HG02884 (cell line): ENCODE results near the gene C5AR1.
A peak's percentile ranks its signal among the peaks of the same experiment; 100 is the strongest.
"Not testable (repeated sequence)": the region's sequence is repeated elsewhere in the genome, so short reads cannot be mapped to it uniquely, and the experiment has no call there.

Source experiments
- ATAC-seq: cut with Tn5 transposase; IDR thresholded peaks from one replicate; pipeline ENCODE4 v1.9.1; 2021; ENCODE audit warnings: mild to moderate bottlenecking, moderate library complexity; ENCODE audit not compliant: unreplicated experiment

The C5AR1 gene

DNA sequence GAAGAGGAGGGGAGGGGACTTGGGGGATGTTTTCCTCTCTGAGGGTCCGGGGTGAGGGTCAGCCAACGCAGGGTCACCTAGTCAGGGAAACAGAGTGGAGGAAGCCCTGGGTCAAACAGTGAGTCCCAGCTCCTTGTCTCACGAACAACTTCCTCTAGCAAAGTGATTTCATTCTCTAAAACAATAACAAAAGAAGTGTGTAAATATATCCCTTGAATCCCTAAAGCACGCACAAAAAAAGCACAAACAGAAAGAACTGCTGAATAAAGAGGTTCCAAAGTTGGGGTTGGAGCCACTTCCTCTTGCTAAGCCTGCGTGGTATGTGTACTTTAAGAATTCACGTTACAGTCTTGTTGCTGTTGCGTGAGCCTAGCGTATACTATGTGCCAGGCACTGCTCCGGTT, 20.8 kb downstream of the C5AR1 start:
- ATAC-seq: no peak

DNA sequence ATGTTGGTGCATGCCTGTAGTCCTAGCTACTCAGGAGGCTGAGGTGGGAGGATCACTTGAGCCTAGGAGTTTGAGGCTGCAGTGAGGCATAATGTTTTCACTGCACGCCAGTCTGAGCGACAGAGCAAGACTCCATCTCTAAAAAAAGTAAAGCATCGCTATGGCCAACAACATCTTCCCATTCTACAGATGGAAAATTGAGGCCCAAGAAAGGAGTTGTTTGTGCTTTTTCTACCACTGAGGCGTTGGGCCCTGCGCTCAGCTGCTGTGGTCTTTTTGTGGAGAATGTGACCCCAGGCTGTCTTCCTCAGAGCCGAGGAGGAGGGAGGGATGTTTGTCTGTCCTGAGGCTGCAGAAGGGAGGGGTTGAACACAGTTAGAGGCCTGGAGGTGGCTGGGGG, 21.8 kb downstream of the C5AR1 start:
- no peak for ATAC-seq

DNA sequence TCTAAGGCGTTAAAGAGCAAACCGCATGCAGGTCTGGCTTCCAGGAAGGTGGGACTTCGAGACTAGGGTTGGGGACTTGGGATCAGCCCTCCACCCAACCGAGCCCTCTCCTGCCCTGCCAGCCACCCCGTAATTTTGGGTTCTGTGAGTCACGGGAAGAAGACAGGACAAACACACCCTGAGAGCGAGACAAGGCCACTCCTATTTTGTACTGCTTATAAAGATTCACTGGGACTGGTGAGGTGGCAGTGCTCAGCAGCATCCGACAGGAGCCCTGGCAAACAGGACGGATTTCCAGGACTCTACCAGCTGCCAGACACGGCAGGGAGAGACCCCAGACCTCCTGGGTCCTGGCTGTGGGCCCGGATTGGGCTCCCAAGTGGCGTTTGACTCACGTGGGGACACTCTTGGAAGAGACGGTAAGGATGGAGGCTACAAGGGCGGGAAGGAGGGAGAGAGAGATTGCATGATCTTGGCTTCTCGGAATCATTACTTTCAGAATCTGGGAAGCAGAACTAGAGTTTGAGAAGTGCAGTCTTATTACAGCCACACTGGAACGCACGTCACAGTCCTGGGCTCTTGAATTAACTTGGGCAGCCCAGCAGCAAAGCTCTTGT, 22.4 kb downstream of the C5AR1 start, which contains the start of gene C5AR2:
Gene C5AR2 (plus strand): TSS at position 245 of the 617 bp plus-strand sequence. CDS start 8,625 bp downstream, outside the sequence.
- no peak for ATAC-seq

GRCh38 chr19:47336765-47337718, 27.4 kb downstream of the C5AR1 start:
- ATAC-seq: not testable (repeated sequence)

GRCh38 chr19:47339196-47339880, 29.7 kb downstream of the C5AR1 start:
- ATAC-seq: no peak

DNA sequence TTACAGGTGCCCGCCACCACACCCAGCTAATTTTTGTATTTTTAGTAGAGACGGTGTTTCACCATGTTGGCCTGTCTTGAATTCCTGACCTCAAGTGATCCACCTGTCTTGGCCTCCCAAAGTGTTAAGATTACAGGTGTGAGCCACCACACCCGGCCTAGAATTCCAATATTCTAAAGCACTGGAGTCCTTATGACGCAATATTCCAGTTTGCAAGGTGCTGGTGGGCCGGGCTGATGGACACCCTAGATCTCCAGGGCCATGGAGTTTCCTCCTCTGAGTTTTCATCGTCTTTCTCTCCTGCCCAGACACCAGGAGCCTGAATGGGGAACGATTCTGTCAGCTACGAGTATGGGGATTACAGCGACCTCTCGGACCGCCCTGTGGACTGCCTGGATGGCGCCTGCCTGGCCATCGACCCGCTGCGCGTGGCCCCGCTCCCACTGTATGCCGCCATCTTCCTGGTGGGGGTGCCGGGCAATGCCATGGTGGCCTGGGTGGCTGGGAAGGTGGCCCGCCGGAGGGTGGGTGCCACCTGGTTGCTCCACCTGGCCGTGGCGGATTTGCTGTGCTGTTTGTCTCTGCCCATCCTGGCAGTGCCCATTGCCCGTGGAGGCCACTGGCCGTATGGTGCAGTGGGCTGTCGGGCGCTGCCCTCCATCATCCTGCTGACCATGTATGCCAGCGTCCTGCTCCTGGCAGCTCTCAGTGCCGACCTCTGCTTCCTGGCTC, 31.0 kb downstream of the C5AR1 start:
- no peak for ATAC-seq

- no peak for ATAC-seq
These were observed 32.1 kb downstream of the C5AR1 start for GRCh38 chr19:47341734-47342133.

GRCh38 chr19:47343194-47343802, 33.6 kb downstream of the C5AR1 start:
- ATAC-seq: no peak

- no peak for ATAC-seq
These were observed 34.8 kb downstream of the C5AR1 start for GRCh38 chr19:47344425-47344824.

GRCh38 chr19:47346024-47346423, 36.4 kb downstream of the C5AR1 start:
- not testable (repeated sequence) for ATAC-seq

GRCh38 chr19:47348819-47349795, 39.4 kb downstream of the C5AR1 start, which contains the start of gene DHX34:
TSS of gene DHX34 (plus strand) at chr19:47349315. CDS start at chr19:47353031, 3,716 bp downstream.
- ATAC-seq: peak; percentile 89

DNA sequence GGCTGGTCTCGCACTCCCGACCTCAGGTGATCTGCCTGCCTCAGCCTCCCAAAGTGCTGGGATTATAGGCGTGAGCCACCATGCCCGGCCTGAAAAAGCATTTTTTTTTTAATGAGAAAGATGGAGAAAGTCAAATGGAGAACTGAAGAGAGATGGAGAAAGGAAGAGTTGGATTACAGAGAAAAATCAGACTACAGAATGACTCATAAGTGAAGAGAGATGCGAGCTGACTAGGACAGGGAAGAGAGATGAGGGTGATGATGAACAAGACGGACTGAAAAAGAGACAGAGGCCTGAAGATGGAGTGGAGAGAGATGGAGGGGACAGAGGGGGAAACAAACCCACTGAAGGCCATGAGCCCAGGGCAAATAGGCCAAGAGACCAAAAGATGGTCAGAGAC, 41.0 kb downstream of the C5AR1 start:
- ATAC-seq: no peak

- ATAC-seq: no peak
These were observed 41.9 kb downstream of the C5AR1 start for GRCh38 chr19:47351548-47351947.

DNA sequence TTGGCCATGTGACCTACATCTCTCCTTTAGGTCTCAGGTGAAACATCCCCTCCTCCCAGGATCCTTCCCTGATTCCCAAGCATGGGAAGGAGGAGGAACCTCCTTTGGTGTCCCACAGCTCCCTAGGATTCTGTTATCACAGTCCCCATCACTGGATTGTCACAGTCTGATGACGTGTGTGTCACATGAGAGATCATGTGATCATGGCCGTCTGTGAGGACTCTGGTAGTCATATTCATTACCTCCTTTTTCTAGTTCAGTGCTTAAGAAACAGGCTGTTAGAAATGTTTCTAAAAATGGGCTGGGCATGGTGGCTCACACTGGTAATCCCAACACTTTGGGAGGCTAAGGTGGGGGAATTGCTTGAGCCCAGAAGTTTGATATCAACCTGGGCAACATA, 42.4 kb downstream of the C5AR1 start:
- ATAC-seq: no peak

DNA sequence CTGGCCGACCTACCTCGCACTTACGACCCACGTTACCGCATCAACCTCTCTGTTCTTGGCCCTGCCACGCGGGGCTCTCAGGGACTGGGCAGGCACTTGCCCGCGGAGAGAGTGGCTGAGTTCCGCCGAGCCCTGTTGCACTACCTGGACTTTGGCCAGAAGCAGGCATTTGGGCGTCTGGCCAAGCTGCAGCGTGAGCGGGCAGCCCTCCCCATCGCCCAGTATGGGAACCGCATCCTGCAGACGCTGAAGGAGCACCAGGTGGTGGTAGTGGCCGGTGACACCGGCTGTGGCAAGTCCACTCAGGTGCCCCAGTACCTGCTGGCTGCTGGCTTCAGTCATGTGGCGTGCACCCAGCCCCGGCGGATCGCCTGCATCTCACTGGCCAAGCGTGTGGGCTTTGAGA, 43.6 kb downstream of the C5AR1 start:
- no peak for ATAC-seq

- no peak for ATAC-seq
These were observed 47.2 kb downstream of the C5AR1 start for GRCh38 chr19:47356900-47357299.

DNA sequence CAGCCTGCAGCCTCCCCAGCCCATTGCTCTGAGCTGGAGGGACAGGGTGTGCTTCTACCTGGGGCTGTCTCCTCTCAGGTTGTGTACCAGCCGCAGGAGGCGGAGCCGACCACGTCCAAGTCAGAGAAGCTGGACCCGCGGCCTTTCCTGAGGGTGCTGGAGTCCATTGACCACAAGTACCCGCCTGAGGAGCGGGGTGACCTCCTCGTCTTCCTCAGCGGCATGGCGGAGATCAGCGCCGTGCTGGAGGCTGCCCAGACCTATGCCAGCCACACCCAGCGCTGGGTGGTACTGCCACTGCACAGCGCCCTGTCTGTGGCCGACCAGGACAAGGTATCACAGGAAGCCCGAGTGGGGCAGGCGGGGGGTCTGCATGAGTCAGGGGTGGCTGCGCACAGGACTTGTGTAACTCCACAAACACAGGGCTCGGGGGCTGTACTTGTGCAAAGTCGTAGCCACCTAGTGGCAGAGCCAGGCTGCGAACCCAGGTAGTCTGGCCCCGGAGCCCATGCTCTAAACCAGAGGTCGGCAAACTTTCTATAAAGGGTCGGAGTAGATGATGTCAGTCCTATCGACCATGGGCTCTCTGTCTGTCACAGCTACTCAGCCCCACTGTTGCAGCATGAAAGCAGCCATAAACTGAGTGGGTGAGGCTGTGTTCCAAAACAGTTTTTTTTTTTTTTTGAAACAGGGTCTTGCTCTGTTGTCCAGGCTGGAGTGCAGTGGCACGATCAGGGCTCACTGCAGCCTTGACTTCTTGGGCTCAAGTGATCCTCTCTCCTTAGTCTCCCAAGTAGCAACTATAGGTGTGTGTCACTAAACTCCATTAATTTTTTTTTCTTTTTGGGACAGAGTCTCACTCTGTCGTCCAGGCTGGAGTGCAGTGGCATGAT, 48.4 kb downstream of the C5AR1 start:
- no peak for ATAC-seq

GRCh38 chr19:47358936-47359335, 49.3 kb downstream of the C5AR1 start:
- no peak for ATAC-seq
